Esophagus mucosa (tissue), 1 donor: Measurements from ENCODE around the gene ELMO1. TPM values are rescaled to one million over a fixed set of nuclear protein-coding genes. Genes with fewer than 3 reads are reported as not detected.
"Not testable (repeated sequence)": the region's sequence is repeated elsewhere in the genome, so short reads cannot be mapped to it uniquely, and the experiment has no call there.

Source experiments
- ATAC-seq: fragments of 200-7000 bp; cut with Tn5 transposase; one replicate; pipeline ENCODE4 v1.9.1; 2020
- total RNA-seq: library from RNA; stranded (reverse); gene quantifications from one replicate; pipeline ENCODE4 v1.2.4, GENCODE V29; 2023
- donor health status: DM: yes; HTN: yes; CAD: no.

Gene ELMO1
- total RNA-seq, 1 donor from 2014 or later, result 4.0 TPM

DNA sequence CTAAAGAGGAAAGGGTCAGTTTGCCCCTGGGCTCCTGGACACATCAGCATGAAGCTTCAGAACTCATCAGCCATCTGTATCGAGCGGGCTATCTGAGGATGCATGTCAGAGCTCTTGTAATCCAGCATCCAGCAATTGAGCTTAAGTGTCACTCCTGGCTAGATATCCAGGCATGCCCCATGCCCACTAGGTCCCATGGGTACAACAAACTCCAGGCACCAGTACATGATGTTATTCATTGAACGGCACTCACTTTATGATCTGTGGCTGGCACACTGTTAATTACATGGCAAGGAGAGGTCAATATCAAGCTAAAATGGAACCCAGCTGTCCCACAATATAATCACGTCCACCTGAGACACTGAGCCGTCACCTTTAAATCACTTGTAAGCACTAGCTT lies 274.2 kb downstream of the ELMO1 start:
- ATAC-seq, result no peak

DNA sequence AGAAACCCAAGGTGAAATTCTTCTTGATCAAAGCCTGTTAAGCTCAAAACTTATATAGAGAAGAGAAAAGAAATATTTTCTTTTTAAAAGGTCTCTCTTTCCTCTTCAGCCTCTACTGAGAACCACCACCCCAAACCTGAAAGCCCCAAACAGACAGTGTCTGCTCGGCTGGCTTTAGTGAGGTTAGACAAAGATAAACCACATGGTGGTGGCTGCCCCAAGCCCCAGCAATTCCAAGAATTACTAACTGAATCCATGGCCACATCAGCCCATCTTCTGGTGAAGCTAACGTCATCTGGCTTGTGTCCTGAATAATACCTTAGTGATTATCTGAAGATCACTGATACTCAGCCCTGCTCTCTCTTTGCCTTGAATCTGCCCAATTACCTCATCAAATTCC lies 275.0 kb downstream of the ELMO1 start:
- ATAC-seq, result no peak

DNA sequence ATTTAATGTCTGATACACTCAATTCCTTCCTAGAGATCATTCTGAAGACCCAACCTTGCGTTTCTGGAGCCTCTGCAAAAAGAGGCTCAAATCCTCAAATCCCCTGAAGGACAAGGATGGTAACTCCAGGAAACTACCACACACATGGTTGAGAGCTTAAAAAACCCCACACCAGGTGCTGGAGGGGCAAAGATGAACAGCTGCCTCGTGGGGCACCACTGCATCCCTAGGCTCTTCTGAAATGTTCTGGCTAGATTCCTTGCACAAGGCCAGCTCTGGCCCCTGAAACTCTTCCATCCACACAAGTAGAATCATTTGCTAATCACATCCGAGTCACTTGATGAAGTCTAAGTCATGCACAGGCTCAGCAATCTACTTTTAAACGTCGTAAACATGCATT lies 286.6 kb downstream of the ELMO1 start:
- ATAC-seq, result no peak

DNA sequence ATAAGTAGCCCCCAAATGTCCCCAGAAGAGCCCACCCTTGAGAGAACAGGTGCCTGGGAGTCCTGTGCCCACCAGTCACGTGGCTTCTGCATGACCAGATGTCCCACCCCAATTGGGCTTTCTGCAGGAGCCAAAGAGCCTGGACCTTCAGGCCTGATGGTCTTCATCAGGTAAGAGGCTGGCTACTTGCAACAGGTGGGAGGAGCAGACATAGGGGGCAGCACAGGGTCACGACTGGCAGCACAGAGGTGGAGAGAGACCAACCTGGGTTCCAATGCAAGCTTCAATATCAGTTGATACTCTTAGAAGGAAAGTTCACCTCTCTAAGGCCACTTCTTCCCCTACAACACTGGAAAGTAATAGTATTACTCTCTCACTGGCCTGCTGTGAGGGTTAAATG lies 288.0 kb downstream of the ELMO1 start:
- no peak for ATAC-seq

DNA sequence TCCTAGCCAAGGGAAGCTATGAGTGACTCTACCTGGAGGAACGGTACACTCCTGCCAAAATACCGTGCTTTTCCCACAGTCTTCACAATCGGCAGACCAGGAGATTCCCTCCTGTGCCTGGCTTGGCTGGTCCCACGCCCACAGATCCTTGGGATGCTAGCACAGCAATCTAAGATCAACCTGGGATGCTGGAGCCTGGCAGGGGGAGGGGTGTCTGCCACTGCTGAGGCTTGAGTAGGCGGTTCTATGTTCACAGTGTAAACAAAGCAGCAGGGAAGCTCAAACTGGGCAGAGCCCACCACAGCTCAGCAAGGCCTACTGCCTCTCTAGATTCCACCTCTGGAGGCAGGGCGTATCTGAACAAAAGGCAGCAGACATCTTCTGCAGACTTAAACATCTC lies 295.3 kb downstream of the ELMO1 start:
- ATAC-seq, result no peak

DNA sequence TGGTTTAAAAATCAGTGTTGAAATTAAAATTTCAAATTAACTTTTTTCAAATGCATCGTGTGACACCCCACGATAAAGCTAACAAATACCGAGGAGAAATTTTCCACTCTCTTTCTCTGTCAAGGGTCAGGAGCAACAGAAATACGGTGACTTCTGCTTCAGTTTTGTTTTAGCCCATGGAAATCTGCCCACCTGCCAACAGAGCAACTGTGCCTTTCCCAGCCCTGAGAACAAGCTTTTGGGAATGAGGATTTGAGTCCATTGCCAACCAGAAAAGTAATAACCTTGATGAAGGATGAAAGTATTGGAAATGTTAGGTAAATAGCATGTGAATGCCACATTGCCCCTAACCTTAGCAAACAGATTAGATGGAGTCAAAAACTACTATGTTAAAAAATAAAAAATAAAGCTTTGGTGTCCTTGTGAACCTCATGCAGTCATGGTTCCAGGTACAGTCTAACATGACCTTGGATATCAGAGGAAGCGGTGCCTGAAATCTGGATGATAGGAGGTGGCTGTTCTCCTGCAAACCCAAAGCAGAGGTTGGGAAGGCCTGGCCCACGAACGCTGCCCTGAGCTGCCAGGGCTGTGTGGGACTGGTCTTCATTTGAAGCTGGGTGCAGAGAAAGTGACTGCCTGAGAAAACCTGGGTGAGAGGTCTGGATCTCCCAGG lies 296.8 kb downstream of the ELMO1 start:
- ATAC-seq, result no peak

DNA sequence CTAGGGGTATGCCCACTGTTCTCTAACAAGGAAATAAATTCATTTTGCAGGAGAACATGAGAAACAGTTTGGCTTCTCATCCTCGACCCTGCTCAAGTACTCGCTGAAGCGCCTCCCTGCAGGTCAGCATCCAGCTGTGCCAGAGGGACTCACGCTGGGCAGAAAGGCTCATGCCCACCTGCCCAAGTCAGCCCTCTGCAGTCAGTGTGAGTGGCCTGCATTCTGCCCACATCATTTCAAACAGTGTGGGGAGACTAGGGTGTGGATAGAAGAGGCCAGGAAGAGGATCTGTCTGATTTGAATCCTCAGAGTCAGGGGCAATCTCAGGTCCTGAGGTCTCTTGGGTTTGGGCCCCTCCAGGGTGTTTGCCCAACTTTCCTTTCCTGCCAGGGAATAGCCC lies 297.8 kb downstream of the ELMO1 start:
- ATAC-seq, result no peak

DNA sequence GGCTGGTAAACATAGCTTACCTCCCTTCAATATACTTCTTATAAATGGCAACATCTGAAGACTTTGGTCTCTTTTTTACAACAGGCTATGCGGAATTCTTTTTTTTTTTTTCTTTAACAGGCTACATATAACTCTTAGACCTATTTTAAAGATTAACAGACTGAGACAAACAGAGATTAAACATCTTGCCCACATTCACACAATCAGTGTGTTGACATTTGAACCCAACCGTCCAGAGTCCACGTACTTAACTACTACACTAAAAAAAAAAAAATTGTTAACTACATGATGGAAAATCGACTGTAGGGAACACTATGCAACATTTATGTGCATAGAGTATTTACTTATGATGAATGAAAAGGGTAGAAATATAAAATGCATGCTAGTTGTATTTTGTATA lies 298.5 kb downstream of the ELMO1 start:
- no peak for ATAC-seq

DNA sequence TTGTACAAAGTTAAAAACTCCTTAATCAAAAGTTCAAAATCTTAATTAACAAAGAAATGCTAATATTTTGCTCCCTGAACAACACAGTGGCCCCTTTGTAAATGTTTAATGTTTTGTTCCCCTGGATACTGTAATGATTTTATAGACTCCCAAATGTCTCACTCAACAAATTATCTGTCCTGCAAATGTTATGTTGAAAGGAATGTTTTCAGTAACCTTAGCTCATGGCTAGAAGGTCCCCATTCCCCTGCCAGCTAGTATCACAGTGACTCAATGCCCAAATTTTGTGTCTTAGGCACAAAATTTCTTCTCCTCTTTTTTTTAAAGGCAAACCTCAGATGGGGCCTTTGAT lies 298.9 kb downstream of the ELMO1 start:
- no peak for ATAC-seq

DNA sequence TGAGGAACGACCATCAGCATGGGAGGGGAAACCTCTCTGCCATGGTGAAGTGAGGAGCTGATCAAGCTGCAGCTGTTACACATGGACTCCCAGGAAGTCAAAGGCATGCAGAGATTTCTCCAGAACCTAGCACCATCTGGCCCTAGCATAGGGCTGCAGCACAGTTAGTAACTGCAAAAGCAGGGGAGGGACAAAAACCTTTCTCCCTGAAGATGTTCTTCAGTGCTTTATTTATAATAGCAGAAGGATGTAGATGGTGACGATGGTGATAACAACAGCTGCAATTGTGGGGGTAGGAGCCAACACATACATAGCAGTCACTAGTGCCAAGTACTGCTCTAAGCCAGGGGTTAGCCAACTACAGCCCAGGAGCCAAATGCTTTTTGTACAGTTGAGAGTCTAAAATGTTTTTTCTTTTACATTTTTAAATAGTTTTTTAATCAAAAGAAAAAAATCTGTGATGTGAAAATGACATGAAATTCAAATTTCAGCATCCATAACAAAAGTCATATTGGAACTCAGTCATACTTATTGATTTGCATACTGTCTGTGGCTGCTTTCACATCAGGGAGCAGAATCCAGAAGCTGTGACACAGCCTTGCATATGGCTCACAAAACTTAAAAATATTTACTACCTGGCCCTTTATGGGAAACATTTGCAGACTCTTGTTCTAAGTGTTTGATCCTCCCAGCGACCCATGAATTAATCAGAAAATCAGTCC lies 299.5 kb downstream of the ELMO1 start:
- ATAC-seq, result no peak

DNA sequence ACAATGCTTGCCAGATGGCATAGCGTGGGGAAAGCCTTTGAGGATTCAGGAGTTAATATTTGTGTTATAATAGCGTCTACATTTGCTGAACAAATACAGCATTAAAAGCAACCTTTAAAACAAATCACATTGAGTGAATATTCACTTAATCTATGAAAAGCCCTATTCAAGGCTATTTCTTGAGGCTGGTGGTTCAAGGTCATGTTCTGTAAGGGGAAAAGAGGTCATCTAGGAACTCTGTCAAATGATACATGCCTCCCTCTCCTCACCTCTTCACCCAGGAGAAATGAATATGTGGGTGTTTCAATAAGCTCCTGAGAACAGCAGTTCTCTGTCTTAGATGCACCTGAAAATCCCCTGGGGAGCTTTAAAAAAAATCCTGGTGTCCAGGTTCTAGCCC lies 303.0 kb downstream of the ELMO1 start:
- ATAC-seq, result no peak

DNA sequence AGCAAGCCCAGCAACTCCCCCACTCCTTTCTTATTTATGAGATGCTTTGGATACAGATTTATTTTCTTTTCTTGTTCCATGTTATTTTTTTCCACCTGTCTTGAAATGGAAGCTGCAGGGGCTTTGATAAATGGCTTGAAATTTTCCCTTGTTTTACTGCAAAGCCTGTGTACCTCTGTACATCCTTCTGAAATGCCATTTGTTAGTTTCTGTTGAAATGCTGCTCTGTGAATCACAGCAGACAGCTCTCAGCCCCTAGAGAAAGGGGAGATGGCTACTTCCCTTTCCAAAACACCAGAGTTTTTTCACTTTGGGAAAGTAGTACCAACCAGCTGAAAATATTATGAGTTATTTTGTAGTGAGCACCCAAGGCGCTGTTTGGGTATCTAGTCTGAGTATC lies 304.2 kb downstream of the ELMO1 start:
- no peak for ATAC-seq

DNA sequence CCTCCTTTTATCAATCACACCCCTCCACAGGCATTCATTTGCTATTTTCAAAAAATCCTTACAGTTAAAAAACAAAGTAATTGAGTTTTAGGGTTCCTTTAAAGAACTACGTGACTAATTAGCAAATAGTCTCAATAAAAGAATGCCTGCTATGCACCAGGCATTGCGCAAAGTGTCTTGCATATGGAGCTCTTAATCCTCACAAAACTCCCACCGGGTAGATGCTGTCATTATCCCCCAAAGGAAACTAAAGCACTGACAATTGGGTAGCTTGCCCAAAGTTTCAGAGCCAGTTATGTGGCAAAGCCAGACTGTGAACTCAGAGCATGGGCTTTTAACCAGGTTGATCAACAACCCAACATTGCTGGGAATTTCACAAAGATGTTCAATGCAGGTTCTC lies 305.7 kb downstream of the ELMO1 start:
- ATAC-seq, result no peak

DNA sequence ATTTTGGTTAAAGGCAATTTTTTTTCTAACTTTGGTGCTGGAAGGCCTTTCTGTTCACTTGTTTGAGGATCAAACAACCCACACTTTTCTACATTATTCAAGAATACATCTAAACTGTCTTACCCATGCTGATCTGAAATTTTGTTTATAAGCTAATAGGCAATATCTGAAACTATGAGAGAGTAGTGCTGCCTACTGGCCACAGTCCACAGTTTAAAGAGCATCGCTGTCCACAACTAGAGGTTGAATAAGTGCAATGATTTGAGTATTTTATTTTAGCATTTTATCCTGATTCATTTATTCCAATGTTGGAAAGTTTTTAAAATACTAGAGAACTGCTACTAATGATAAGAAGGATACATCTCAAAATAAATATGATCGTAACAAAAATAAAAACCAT lies 306.9 kb downstream of the ELMO1 start:
- ATAC-seq, result no peak

DNA sequence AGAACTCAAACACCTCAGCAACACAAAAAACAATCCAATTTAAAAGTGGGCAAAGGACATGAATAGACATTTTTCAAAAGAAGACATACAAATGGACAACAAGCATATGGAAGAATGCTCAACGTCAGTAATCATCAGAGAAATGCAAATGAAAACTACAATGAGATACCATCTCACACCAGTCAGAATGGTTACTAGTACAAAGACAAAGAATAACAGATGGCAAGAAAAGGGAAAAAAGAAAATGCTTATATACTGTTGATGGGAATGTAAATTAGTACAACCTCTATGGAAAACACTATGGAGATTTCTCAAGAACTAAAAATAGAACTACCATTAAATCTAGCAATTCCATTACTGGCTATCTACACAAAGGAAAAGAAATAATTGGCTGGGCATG lies 314.8 kb downstream of the ELMO1 start:
- ATAC-seq, result not testable (repeated sequence)

DNA sequence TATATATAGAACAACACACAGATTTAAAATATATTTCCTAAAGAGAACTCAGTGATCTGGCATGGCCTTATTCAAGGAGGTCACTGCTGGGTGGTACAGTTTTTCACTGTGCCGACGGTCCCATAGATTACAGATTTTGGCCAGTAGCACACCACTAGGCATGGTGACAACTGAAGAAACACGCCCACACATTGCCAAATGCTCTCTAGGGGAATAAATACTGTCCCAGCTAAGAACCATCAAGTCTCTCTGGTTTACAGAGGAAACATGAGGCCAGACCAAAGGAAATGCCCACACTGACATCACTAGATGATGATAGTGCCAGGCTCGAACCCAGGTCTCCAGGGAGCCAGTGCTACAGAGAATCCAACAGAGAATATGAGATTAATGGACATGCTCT lies 316.8 kb downstream of the ELMO1 start:
- ATAC-seq, result no peak

DNA sequence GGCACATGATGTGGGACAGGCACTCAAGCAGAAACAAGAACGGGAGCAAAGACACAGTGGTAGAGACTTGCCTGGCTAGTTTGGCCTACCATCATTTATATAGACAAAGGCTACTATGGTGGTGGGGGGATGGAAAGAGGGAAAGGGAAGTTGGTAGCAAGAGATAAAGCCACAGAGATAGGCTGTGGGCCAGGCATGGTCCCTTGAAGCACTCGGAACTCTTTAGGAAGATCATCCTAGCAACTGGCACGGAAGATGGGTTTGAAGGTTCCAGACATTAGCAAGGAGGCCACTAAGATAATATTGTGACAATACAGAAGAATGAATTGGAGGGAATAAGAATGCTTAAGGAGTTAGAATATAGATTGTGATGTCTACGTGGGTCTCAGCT lies 319.6 kb downstream of the ELMO1 start:
- no peak for ATAC-seq

DNA sequence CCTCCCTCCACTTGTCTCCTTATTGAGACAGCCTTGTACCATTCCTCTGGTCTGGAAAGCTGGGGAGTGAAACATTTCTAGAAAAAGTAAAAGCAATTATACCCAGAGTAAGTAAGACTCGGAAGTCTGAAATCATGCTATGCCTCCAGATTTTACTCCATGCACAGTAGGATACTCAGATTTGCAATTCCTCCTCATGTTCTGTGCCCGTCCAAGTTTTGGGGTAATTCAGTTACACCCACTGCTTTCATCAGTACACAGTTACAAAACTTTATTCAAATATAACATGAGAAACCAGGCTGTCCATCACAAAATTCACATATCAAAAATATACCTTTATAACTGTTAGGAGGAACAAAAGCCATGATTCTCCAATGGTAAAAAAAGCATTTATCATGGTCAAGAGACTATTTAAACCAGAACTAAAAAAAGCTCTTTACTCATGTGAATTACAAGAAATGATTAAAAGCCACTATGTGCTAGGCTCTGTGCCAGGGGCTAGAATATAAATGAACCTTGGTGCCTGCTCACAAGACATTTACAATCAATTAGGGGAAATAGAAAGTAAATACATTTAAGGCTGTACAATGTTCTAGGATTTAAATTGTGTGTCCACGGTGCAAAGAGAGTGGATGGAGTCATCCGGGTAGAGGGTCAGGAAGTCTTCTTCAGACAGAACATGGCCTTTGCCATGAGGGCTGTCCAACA lies 320.2 kb downstream of the ELMO1 start:
- ATAC-seq, result no peak

DNA sequence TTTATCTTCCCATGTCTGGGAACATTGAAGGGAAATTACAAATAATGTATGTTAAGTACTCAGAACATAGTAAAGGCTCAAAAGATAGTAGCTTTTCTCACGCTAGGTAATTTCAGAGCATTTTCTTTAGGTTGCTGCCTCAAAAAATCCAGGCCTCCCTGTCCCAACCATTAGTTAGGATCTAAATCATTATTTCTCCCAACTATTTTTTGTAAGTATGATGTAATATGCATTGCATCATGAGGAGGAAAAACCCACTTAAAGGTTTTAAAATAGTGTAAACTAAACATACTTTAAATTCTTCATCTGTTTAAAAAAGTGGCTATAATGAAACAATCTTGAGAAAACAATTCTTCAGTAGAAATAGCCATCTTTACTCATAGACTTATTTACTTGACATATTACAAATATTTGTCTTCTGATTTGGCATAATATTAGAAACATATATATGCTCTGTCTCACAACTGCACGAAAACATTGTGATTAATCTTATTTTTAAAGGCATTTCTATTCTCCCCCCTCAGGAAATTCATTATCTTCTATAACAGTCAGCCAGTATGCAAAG lies 329.3 kb downstream of the ELMO1 start:
- no peak for ATAC-seq

DNA sequence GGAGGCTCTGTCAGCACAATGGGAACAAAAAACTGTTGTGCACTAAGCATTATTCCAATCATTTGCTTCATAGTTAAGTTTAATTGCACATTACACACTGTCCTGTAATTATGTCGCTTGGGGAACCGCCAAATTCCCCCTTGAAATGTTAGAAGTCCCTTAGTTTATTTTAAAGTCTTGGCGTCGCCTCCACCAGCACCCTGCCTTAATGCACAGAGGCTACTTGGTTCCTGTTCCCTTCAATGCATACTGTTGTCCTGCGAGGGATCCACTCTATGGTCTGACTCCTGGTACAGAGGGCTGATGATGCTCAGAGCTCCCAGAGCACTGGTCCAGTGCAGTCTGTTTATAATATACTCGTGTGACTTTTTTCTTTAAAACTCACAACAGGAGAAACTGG lies 330.7 kb downstream of the ELMO1 start:
- no peak for ATAC-seq

DNA sequence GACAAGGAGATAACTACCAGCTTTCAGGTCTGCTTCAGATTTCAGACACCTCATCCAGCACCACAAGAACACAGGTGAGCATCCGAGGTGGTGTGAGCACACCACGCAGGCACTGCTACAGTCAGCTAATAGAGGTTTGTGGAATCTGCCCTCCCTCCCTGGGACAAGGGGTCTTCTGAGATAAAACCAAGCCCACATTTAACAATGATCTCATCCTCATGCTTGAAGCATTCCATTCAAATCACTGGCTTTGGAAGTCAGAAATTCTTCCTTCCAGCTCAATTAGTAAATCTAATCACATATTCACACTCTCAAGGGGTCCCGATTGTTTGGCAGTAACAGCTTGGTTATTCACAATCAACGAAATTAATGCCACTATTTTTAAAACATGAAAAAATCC lies 331.4 kb downstream of the ELMO1 start:
- no peak for ATAC-seq

DNA sequence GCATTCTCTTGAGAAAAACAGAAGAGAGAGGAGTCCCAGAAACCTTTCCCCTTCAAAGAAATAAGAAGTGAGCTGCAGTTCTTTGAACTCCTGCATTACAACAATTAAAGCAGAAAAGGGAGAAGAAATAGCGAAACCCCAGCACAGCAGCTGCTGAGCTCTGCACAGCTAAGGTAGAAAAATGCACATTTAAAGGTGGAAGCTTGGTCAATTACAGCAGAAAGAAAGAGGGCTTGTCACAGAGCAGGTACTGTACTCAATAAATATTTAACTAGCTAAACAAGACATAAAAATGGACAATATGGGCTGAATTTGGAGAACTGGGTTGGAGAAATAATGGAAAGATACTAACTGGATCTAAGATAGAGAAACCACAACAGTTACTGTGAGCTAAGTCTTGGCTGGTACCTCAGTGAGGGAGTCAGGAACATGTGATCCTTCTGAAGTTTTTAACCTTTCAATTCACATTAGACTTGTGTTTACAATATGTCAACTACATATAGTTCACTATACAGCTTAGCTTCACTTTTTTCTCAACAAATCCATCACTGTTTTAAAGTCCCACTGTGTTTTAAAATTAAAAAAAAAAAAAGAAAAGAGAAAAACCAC lies 332.5 kb downstream of the ELMO1 start:
- no peak for ATAC-seq

DNA sequence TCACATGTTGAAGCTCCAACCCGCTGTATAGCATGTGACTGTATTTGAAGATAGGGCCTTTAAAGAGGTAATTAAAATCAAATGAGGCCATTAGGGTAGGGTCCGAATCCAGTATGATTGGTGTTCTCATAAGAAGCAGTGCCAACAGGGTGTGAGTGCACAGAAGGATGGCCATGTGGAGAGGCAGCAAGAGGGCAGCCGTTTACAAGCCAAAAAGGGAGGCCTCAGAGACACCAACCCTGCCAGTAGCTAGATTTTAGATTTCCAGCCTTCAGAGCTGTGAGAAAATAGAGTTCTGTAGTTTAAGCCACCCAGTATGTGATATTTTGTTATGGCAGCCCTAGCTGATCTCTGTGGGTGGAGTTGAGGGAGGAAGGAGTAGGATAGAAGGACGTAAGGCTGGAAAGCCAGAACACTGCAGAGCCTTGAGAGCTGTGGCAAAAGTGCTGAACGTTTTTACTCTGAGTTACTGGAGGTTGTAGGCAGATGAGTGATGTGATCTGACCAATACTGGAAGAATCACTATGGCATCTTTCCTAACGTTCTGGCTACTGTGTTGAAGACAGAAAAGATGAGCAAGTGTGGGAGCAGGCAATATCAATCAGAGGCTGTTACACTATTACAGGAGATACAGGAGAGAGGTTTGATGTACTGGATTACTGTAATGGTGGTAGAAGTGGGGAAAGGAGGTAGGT lies 334.9 kb downstream of the ELMO1 start:
- ATAC-seq, result no peak
